GM19099 (cell line): ENCODE data around the gene EXOSC1.

Experiments
- POLR2A ChIP-seq: IDR thresholded peaks from 3 replicates; pipeline ENCODE4 v1.6.1; 2011; ENCODE audit warnings: low read depth; ENCODE audit not compliant: insufficient read length; ENCODE audit errors: extremely low read depth

EXOSC1 gene

GRCh38 chr10:97434055-97434454 is 11.8 kb downstream of the EXOSC1 start:
- TF ChIP-seq POLR2A = no peak

GRCh38 chr10:97428572-97428981 is 17.2 kb downstream of the EXOSC1 start:
- TF ChIP-seq POLR2A = no peak

- peak; percentile 45 for TF ChIP-seq POLR2A
Measured at GRCh38 chr10:97427571-97428179, 18.1 kb downstream of the EXOSC1 start.

GRCh38 chr10:97426776-97427570 is 18.8 kb downstream of the EXOSC1 start:
- TF ChIP-seq POLR2A = no peak

GRCh38 chr10:97425964-97426775 is 19.6 kb downstream of the EXOSC1 start, which contains the start of gene PGAM1:
PGAM1 (plus strand) TSS chr10:97426191; CDS start chr10:97426308, 117 bp downstream.
- peak; percentile 69 for TF ChIP-seq POLR2A

- TF ChIP-seq POLR2A = no peak
Measured at GRCh38 chr10:97416565-97416964, 29.2 kb downstream of the EXOSC1 start.

GRCh38 chr10:97412891-97413304 is 32.9 kb downstream of the EXOSC1 start:
- TF ChIP-seq POLR2A = no peak

GRCh38 chr10:97411406-97411805 is 34.4 kb downstream of the EXOSC1 start:
- TF ChIP-seq POLR2A = no peak

- no peak for TF ChIP-seq POLR2A
Measured at GRCh38 chr10:97408496-97408992, 37.3 kb downstream of the EXOSC1 start.

- TF ChIP-seq POLR2A = no peak
Measured at GRCh38 chr10:97407952-97408248, 37.9 kb downstream of the EXOSC1 start.

- TF ChIP-seq POLR2A = no peak
Measured at GRCh38 chr10:97407211-97407951, 38.4 kb downstream of the EXOSC1 start.

- TF ChIP-seq POLR2A = no peak
Measured at GRCh38 chr10:97406064-97406463, 39.7 kb downstream of the EXOSC1 start.

- no peak for TF ChIP-seq POLR2A
Measured at GRCh38 chr10:97404044-97404443, 41.8 kb downstream of the EXOSC1 start.

- no peak for TF ChIP-seq POLR2A
Measured at GRCh38 chr10:97401455-97401919, 44.3 kb downstream of the EXOSC1 start.
